ENCODE measurements around the gene KCND2. TPM values are rescaled to one million over a fixed set of nuclear protein-coding genes. Genes with fewer than 3 reads are reported as not detected.

Gene KCND2
- total RNA-seq, 2 experiments from 2014 or later, result not detected

DNA sequence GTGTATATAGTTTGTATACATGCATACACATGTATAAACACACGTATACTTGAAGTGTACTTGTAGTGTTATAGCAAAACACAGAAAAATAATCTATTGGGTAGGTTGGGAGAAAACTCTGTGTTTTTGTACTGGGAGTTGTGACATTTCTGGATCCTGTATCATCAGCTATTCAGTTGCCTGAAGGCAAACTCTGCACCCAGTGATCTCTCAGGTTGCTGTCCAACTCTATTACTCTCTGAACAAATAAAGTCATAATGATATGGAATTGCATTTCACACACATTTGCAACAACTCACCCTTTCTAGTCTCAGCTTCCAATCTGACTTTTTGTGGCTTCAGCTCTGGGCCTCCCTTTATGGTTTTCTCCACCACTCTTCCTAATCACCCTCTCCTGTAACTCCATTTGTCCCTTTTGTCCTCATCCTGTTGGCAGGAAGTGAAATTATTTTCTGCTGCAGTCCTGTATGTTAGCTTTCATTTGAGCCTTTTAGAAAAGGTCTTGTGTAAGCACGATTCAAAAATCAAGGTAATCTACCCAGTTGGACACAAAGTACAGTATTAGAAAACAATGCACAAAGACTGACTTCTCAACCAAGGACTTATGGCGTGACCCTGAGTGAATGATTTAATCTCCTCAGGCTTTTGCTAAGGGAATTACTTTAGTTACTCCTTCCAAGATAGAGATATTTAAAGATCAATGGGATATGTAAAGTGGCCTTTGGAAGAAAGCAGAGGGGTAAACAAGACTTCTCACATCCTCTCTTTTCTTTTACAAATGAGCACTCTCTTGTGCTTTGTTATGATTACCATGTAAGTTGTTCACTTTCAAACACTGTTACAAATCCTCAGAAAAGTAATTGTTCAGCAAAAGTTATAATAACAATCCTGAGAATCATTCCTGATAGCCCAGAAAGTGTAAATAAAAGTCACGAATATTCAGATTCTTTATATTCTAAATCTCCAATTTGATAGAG is 249.1 kb downstream of the KCND2 start:
- ATAC-seq (no peak), DNase-seq (no peak)
- CTCF ChIA-PET, result no interaction called here

DNA sequence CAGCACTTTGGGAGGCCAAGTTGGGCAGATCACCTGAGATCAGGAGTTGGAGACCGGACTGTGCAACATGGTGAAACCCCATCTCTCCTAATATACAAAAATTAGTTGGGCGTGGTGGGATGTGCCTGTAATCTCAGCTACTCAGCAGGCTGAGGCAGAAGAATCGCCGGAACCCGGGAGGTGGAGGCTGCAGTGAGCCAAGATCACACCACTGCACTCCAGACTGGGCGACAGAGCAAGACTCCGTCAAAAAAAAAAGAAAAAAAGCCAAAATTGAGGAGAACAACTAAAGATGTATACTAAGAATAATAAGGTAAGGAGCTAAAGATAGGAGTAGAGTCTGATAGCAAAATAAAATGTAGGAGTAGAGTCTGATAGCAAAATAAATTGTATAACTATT is 251.0 kb downstream of the KCND2 start:
- CTCF ChIA-PET, result no interaction called here
- DNase-seq, result no peak

More for the DNA sequence above, 249.1 kb downstream of the KCND2 start:
- H3K9me3 Mint-ChIP-seq (ENCODE audit: insufficient read depth), result no peaks in the 10 kb centered on the region
- no peaks in the 10 kb centered on the region for H3K27me3 Mint-ChIP-seq (ENCODE audit: low read depth)
- no peak overlapping the region for H3K27ac Mint-ChIP-seq
- no peaks in the 10 kb centered on the region for H3K4me1 Mint-ChIP-seq (ENCODE audit: low read depth)
- no peak overlapping the region for H3K4me3 Mint-ChIP-seq
- POLR2A ChIA-PET, result no interaction called here
- H3K36me3 Mint-ChIP-seq (ENCODE audit: low read depth), result no peaks in the 10 kb centered on the region

GRCh38 chr7:120526902-120527509 is 254.0 kb downstream of the KCND2 start:
- ATAC-seq (no peak), DNase-seq (no peak)
- Mint-ChIP-seq H3K36me3 (ENCODE audit: low read depth) (no peaks in the 10 kb centered on the region), H3K27ac (no peak overlapping the region), H3K9me3 (ENCODE audit: insufficient read depth) (no peaks in the 10 kb centered on the region), H3K4me1 (ENCODE audit: low read depth) (no peaks in the 10 kb centered on the region), H3K27me3 (ENCODE audit: low read depth) (no peaks in the 10 kb centered on the region), H3K4me3 (no peak overlapping the region)
- CTCF ChIA-PET, result no interaction called here
- POLR2A ChIA-PET, result no interaction called here

More for the DNA sequence above, 251.0 kb downstream of the KCND2 start:
- Mint-ChIP-seq H3K27me3 (ENCODE audit: low read depth) (no peaks in the 10 kb centered on the region), H3K27ac (no peak overlapping the region), H3K36me3 (ENCODE audit: low read depth) (no peaks in the 10 kb centered on the region), H3K9me3 (ENCODE audit: insufficient read depth) (no peaks in the 10 kb centered on the region), H3K4me1 (ENCODE audit: low read depth) (no peaks in the 10 kb centered on the region), H3K4me3 (no peak overlapping the region)
- POLR2A ChIA-PET, result no interaction called here
- ATAC-seq, result no peak

DNA sequence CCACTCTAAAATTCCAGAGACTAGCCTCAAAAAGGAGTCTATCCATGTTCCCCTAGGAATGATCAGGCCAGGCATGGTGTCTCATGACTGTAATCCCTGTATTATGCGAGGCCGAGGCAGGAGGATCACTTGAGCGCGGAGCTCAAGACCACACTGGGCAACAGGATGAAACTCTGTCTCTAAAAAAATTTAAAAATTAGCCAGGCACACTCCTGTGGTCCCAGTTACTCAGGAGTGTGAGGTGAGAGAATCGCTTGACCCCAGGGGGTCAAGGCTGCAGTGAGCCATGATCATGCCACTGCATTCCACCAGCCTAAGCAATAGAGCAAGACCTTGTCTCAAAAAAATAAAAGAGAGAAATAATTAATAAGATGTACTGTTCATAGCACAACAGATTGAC is 256.8 kb downstream of the KCND2 start:
- H3K27ac Mint-ChIP-seq, result no peak overlapping the region
- CTCF ChIA-PET, result no interaction called here
- POLR2A ChIA-PET, result no interaction called here
- no peaks in the 10 kb centered on the region for H3K4me1 Mint-ChIP-seq (ENCODE audit: low read depth)
- no peaks in the 10 kb centered on the region for H3K36me3 Mint-ChIP-seq (ENCODE audit: low read depth)
- no peak for ATAC-seq
- no peak for DNase-seq
- H3K4me3 Mint-ChIP-seq, result no peak overlapping the region
- no peaks in the 10 kb centered on the region for H3K9me3 Mint-ChIP-seq (ENCODE audit: insufficient read depth)
- no peaks in the 10 kb centered on the region for H3K27me3 Mint-ChIP-seq (ENCODE audit: low read depth)

- ATAC-seq (no peak), DNase-seq (no peak)
- Mint-ChIP-seq H3K4me1 (ENCODE audit: low read depth) (no peaks in the 10 kb centered on the region), H3K9me3 (ENCODE audit: insufficient read depth) (no peaks in the 10 kb centered on the region), H3K4me3 (no peak overlapping the region), H3K27ac (no peak overlapping the region), H3K27me3 (ENCODE audit: low read depth) (no peaks in the 10 kb centered on the region), H3K36me3 (ENCODE audit: low read depth) (no peaks in the 10 kb centered on the region)
- CTCF ChIA-PET, result no interaction called here
- POLR2A ChIA-PET, result no interaction called here
Observed at GRCh38 chr7:120538335-120538734, 265.4 kb downstream of the KCND2 start.

- Mint-ChIP-seq H3K4me3 (no peak overlapping the region), H3K9me3 (ENCODE audit: insufficient read depth) (no peaks in the 10 kb centered on the region), H3K27ac (no peak overlapping the region), H3K36me3 (ENCODE audit: low read depth) (no peaks in the 10 kb centered on the region), H3K27me3 (ENCODE audit: low read depth) (no peaks in the 10 kb centered on the region), H3K4me1 (ENCODE audit: low read depth) (no peaks in the 10 kb centered on the region)
- no peak for DNase-seq
- ATAC-seq, result no peak
- ChIA-PET CTCF (interaction anchor here (0.6 kb wide), 1 partner anchor 15 kb away, joined by 3 read pairs; no protein-coding TSS in a partner anchor), POLR2A (no interaction called here)
Observed at GRCh38 chr7:120539321-120539720, 266.3 kb downstream of the KCND2 start.

DNA sequence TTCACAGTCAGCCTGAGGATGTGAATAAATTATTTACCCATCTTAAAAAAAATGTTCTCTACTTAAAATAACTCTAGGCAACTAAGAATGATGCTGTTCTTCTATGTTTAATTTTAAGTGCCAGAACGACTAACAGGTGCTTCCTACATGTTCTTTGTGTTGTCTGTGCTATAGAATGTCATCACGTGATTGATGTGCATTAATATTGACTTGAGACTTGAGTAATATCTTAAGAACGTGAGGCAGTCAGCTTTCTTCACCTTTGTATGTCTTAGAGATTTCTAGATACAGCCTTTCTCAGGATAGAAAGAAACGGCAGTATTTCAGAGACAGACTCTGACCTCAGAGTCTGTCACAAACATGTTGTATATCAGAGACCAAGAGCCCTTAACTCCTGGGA is 274.6 kb downstream of the KCND2 start:
- Mint-ChIP-seq H3K36me3 (ENCODE audit: low read depth) (no peaks in the 10 kb centered on the region), H3K4me3 (no peak overlapping the region), H3K27ac (no peak overlapping the region), H3K4me1 (ENCODE audit: low read depth) (no peaks in the 10 kb centered on the region), H3K9me3 (ENCODE audit: insufficient read depth) (no peaks in the 10 kb centered on the region), H3K27me3 (ENCODE audit: low read depth) (no peaks in the 10 kb centered on the region)
- DNase-seq (no peak), ATAC-seq (no peak)
- CTCF ChIA-PET, result no interaction called here
- POLR2A ChIA-PET, result no interaction called here

GRCh38 chr7:120550494-120551048 is 277.6 kb downstream of the KCND2 start:
- no peak overlapping the region for H3K4me3 Mint-ChIP-seq
- CTCF ChIA-PET, result no interaction called here
- no peak overlapping the region for H3K27ac Mint-ChIP-seq
- no peaks in the 10 kb centered on the region for H3K9me3 Mint-ChIP-seq (ENCODE audit: insufficient read depth)
- ATAC-seq, result no peak
- H3K4me1 Mint-ChIP-seq (ENCODE audit: low read depth), result no peaks in the 10 kb centered on the region
- no peaks in the 10 kb centered on the region for H3K36me3 Mint-ChIP-seq (ENCODE audit: low read depth)
- POLR2A ChIA-PET, result no interaction called here
- DNase-seq, result no peak
- H3K27me3 Mint-ChIP-seq (ENCODE audit: low read depth), result no peaks in the 10 kb centered on the region

GRCh38 chr7:120553491-120553890 is 280.5 kb downstream of the KCND2 start:
- H3K9me3 Mint-ChIP-seq (ENCODE audit: insufficient read depth), result no peaks in the 10 kb centered on the region
- POLR2A ChIA-PET, result no interaction called here
- CTCF ChIA-PET, result interaction anchor here (1.0 kb wide), 1 partner anchor 15 kb away, joined by 3 read pairs; no protein-coding TSS in a partner anchor
- no peak overlapping the region for H3K27ac Mint-ChIP-seq
- H3K36me3 Mint-ChIP-seq (ENCODE audit: low read depth), result no peaks in the 10 kb centered on the region
- no peak for DNase-seq
- no peaks in the 10 kb centered on the region for H3K4me1 Mint-ChIP-seq (ENCODE audit: low read depth)
- ATAC-seq, result no peak
- H3K4me3 Mint-ChIP-seq, result no peak overlapping the region
- no peaks in the 10 kb centered on the region for H3K27me3 Mint-ChIP-seq (ENCODE audit: low read depth)

- ATAC-seq (no peak), DNase-seq (no peak)
- H3K4me1 Mint-ChIP-seq (ENCODE audit: low read depth), result no peaks in the 10 kb centered on the region
- no peaks in the 10 kb centered on the region for H3K36me3 Mint-ChIP-seq (ENCODE audit: low read depth)
- no peaks in the 10 kb centered on the region for H3K9me3 Mint-ChIP-seq (ENCODE audit: insufficient read depth)
- ChIA-PET POLR2A (no interaction called here), CTCF (no interaction called here)
- no peak overlapping the region for H3K4me3 Mint-ChIP-seq
- H3K27me3 Mint-ChIP-seq (ENCODE audit: low read depth), result no peaks in the 10 kb centered on the region
- H3K27ac Mint-ChIP-seq, result no peak overlapping the region
Observed at GRCh38 chr7:120554960-120555571, 282.1 kb downstream of the KCND2 start.

DNA sequence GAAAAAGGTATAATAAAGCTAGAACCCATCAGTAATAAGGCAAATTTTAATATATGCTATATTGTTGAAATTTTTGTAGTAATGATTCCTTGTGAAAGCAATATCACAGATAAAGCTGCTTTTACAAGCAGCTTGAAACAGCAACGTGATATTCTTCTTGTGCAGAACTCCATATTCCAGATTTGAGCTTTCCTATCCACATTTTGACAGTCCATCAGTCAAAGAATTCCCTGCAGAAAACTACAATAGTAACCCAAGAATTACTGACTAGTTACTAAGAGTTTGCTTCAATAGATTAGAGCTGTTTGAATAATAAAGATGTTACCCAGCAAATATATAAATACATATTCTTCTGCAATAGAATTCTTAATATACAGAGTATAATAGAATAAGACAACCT is 291.2 kb downstream of the KCND2 start:
- H3K4me3 Mint-ChIP-seq, result no peak overlapping the region
- CTCF ChIA-PET, result no interaction called here
- H3K4me1 Mint-ChIP-seq (ENCODE audit: low read depth), result no peaks in the 10 kb centered on the region
- POLR2A ChIA-PET, result no interaction called here
- no peaks in the 10 kb centered on the region for H3K36me3 Mint-ChIP-seq (ENCODE audit: low read depth)
- DNase-seq (no peak), ATAC-seq (no peak)
- no peaks in the 10 kb centered on the region for H3K27me3 Mint-ChIP-seq (ENCODE audit: low read depth)
- no peaks in the 10 kb centered on the region for H3K9me3 Mint-ChIP-seq (ENCODE audit: insufficient read depth)
- no peak overlapping the region for H3K27ac Mint-ChIP-seq

DNA sequence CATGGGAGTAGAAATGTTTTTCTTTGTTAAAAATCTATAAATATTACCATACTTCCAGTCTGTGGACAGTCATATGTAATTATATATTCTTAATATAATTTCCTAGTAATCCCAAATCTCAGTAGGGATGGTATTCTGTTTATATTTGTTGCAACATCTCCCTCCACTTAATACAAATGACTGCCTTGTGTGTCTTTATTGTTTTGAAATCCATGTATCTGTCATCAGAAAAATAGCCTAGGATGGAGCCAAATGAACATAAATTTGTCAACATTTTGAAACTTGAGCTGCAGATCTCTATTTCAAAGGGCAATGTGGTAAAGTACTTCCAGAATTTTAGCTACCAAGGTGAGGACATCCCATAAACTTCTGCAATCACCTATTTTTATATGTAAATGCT is 294.2 kb downstream of the KCND2 start:
- no peak overlapping the region for H3K4me3 Mint-ChIP-seq
- H3K4me1 Mint-ChIP-seq (ENCODE audit: low read depth), result no peaks in the 10 kb centered on the region
- no peaks in the 10 kb centered on the region for H3K36me3 Mint-ChIP-seq (ENCODE audit: low read depth)
- ChIA-PET CTCF (no interaction called here), POLR2A (no interaction called here)
- H3K27me3 Mint-ChIP-seq (ENCODE audit: low read depth), result no peaks in the 10 kb centered on the region
- no peak overlapping the region for H3K27ac Mint-ChIP-seq
- DNase-seq (no peak), ATAC-seq (no peak)
- no peaks in the 10 kb centered on the region for H3K9me3 Mint-ChIP-seq (ENCODE audit: insufficient read depth)
